Measurements from ENCODE around the gene CTIF. TPM values are rescaled to one million over a fixed set of nuclear protein-coding genes. Genes with fewer than 3 reads are reported as not detected.
A peak's percentile ranks its signal among the peaks of the same experiment; 100 is the strongest.

The CTIF gene
- total RNA-seq, 4 donors from 2014 or later, result 29.0 to 61.5 (median 37.7) TPM

DNA sequence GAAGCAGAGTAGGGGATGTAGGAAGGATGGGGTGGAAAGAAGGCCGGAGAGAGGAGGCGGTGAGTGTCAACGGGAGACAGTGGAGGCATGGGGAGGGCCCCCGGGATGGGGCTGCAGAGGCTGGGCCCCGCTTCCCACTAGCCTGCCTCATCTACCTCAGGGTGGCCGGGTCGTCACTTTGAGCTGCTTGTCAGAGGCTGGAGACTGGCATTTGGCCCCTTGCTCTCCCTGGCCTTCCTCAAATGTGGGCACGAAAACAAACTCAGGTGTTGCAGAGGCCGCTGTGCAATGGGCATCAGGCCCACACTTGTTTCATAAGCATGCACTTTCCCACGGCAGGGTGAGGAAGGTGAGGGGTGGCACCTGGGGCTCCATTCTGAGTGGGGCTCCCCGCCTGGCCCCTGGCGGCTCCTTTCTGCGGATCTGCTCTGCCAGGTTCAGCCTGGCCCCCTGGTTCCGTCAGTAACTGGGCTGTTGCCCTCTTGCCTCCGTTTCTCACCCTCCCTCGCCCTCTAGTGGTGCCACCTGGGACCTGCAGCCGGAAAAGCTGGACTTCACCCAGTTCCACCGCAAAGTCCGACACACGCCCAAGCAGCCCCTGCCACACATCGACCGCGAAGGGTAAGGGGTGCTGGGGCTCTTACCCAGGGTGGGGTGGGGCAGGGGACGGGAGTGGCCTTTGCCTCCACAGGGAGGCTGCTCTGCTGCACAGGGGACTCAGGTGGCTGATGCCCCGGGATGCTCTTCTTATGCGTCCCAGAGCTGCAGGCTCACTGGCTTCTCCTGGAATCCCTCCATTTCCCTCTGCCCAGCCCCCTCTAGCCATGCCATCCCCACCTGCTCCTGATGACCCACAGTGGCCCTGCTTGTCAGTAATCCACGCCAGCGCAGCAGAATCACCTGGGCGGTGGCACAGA is 125.4 kb downstream of the CTIF start:
- Histone ChIP-seq H3K36me3 (peaks cover 21% of the 10 kb centered on the region), H3K27me3 (no peaks in the 10 kb centered on the region), H3K4me3 (no peak overlapping the region), H3K4me1 (peaks cover 7% of the 10 kb centered on the region), H3K9me3 (no peaks in the 10 kb centered on the region), H3K27ac (no peak overlapping the region)
- peak in 1 of 2 donors; percentile 87 for DNase-seq (ENCODE audit: low spot score in 2 of 2)
- TF ChIP-seq, protein P1, sequence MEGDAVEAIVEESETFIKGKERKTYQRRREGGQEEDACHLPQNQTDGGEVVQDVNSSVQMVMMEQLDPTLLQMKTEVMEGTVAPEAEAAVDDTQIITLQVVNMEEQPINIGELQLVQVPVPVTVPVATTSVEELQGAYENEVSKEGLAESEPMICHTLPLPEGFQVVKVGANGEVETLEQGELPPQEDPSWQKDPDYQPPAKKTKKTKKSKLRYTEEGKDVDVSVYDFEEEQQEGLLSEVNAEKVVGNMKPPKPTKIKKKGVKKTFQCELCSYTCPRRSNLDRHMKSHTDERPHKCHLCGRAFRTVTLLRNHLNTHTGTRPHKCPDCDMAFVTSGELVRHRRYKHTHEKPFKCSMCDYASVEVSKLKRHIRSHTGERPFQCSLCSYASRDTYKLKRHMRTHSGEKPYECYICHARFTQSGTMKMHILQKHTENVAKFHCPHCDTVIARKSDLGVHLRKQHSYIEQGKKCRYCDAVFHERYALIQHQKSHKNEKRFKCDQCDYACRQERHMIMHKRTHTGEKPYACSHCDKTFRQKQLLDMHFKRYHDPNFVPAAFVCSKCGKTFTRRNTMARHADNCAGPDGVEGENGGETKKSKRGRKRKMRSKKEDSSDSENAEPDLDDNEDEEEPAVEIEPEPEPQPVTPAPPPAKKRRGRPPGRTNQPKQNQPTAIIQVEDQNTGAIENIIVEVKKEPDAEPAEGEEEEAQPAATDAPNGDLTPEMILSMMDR (IDR thresholded peaks at IDR 0.05), result peak; percentile 56 to 89
- TF ChIP-seq POLR2AphosphoS5 (IDR thresholded peaks at IDR 0.05), result no peak
- WGBS, result 73% methylated on average over 11 of the region's 29 CpGs

DNA sequence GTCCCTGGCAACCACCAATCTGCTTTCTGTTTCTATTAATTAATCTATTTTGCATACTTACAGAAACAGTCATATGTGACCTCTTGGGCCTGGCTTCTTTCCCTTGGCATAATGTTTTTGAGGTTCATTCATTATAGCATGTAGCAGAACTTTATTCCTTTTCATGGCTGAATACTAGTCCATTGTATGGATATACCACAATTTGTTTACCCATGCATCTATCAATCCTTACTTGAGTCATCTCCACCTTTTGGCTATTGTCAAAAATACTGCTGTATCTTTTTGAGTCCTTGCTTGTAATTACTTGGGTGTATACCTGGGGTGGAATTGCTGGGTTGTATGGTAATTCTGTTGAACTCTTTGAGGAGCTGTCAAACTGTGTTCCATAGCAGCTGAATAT is 126.8 kb downstream of the CTIF start:
- H3K4me1 ChIP-seq, result peaks cover 7% of the 10 kb centered on the region
- H3K27ac ChIP-seq, result no peak overlapping the region
- H3K36me3 ChIP-seq, result peaks cover 25% of the 10 kb centered on the region
- no peaks in the 10 kb centered on the region for H3K27me3 ChIP-seq
- H3K9me3 ChIP-seq, result no peaks in the 10 kb centered on the region
- no peak overlapping the region for H3K4me3 ChIP-seq
- TF ChIP-seq EP300 (IDR thresholded peaks at IDR 0.05) (no peak), POLR2AphosphoS5 (IDR thresholded peaks at IDR 0.05) (no peak), POLR2A (IDR thresholded peaks at IDR 0.05) (no peak)
- TF ChIP-seq, protein P1 (IDR thresholded peaks at IDR 0.05), result no peak
- peak in 1 of 2 donors; percentile 12 for DNase-seq (ENCODE audit: low spot score in 2 of 2)

DNA sequence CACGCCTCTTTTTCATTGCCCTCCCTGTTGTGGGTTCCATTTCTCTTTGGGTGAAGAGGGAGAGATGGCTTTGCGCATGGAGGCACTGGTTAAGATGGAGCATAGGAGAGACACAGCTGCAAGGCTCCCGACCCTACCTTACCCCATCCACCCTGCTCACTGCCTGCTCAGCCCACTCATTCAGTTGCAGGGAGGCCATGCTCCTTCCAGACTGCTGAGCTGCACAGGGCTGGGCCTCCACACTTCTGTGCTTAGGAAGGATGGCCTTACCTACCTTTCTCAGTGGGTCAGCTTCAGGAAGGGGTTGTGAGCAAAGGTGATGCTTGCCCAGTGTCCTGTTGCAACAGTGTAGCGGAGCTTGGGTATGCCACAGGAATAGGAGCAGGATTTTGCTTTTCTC is 127.8 kb downstream of the CTIF start:
- peaks cover 33% of the 10 kb centered on the region for H3K36me3 ChIP-seq
- 100% methylated on average over 4 of the region's 4 CpGs for WGBS
- H3K4me1 ChIP-seq, result peaks cover 7% of the 10 kb centered on the region
- no peaks in the 10 kb centered on the region for H3K9me3 ChIP-seq
- TF ChIP-seq EP300 (IDR thresholded peaks at IDR 0.05), result no peak
- no peak for TF ChIP-seq POLR2A (IDR thresholded peaks at IDR 0.05)
- no peak for TF ChIP-seq POLR2AphosphoS5 (IDR thresholded peaks at IDR 0.05)
- TF ChIP-seq, protein P1 (IDR thresholded peaks at IDR 0.05), result no peak
- H3K27ac ChIP-seq, result no peak overlapping the region
- DNase-seq (ENCODE audit: low spot score in 2 of 2), result peak in 1 of 2 donors; percentile 16
- no peak overlapping the region for H3K4me3 ChIP-seq
- no peaks in the 10 kb centered on the region for H3K27me3 ChIP-seq

DNA sequence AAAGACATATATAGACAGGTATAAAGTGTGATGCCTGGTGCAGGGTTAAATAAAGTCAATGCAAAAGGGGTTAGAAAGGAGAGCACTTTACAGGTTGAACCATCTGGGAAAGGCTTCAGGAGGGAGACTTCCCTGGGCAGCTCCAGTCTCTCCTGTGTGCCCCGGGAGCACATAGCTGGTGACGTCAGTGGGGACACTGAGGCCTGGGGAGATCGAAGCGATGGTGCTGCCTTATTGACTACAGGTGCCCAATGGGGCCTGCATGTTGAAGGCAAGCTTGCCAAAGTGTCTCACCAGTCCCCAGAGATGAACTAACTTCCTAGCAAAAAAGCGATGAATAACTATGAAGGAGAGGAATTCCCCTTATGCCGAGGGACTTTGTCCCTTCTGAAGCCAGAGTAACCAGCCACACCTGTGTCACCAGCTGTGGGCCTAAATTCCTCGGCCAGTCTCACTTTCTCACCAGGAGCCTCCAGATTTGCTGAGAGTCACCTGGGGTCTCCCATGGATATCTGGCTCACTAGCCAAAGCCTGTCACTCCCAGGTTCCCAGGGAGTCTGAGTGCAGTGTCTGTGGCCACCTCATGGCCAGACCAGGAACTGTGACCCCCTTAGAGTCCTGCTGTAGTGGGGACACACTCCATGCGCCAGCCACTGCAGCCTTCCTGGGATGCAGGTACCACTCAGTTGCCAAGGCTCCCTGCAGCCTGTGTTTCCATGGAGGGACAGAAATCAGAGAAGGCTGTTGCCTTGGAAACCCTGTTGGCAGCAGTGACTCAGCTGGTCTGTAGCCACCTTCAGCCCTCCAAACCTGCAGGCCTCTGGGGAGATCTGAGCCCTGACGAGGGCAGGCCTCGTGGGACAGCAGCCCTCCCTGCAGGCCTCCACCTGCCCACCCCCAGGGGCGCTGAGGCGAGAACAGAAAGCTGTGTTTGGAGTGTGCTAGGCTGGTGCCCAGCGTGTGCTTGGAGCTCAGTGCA is 128.7 kb downstream of the CTIF start:
- peak in 1 of 2 donors; percentile 49 for DNase-seq (ENCODE audit: low spot score in 2 of 2)
- WGBS, result 95% methylated on average over 8 of the region's 13 CpGs
- no peaks in the 10 kb centered on the region for H3K9me3 ChIP-seq
- no peak overlapping the region for H3K27ac ChIP-seq
- H3K36me3 ChIP-seq, result peaks cover 33% of the 10 kb centered on the region
- no peak overlapping the region for H3K4me3 ChIP-seq
- H3K4me1 ChIP-seq, result peaks cover 7% of the 10 kb centered on the region
- no peaks in the 10 kb centered on the region for H3K27me3 ChIP-seq
- TF ChIP-seq POLR2A (IDR thresholded peaks at IDR 0.05), result no peak
- no peak for TF ChIP-seq POLR2AphosphoS5 (IDR thresholded peaks at IDR 0.05)
- TF ChIP-seq, protein P1 (IDR thresholded peaks at IDR 0.05), result no peak
- TF ChIP-seq EP300 (IDR thresholded peaks at IDR 0.05), result no peak
